KMS-11 (cell line): Measurements from ENCODE around the gene PLD1.

Experiments
- H2AFZ ChIP-seq: fragments of 200-600 bp; sonication (generic); 2 replicates; pipeline ENCODE4 v1.6.1; 2016; ENCODE audit warnings: antibody characterized with exemption, mixed run types, low read depth
- H3K27ac ChIP-seq: fragments of 200-600 bp; sonication (generic); 2 replicates; pipeline ENCODE4 v1.6.1; 2016; ENCODE audit warnings: mild to moderate bottlenecking, mixed run types
- H3K27me3 ChIP-seq: fragments of 200-600 bp; sonication (generic); 2 replicates; pipeline ENCODE4 v1.6.1; 2017; ENCODE audit warnings: mild to moderate bottlenecking, low read depth, mixed run types, moderate library complexity; ENCODE audit not compliant: insufficient read depth
- H3K36me3 ChIP-seq: fragments of 200-600 bp; sonication (generic); 2 replicates; pipeline ENCODE4 v1.6.1; 2017; ENCODE audit warnings: mild to moderate bottlenecking, mixed run types; ENCODE audit not compliant: insufficient read depth
- H3K4me1 ChIP-seq: fragments of 200-600 bp; sonication (generic); 2 replicates; pipeline ENCODE4 v1.6.1; 2016; ENCODE audit warnings: mild to moderate bottlenecking, low read depth, mixed run types; ENCODE audit not compliant: poor library complexity, severe bottlenecking
- H3K4me2 ChIP-seq: fragments of 200-600 bp; sonication (generic); 2 replicates; pipeline ENCODE4 v1.7.0; 2016; ENCODE audit warnings: mild to moderate bottlenecking, mixed run types
- H3K4me3 ChIP-seq: fragments of 200-600 bp; sonication (generic); IDR thresholded peaks from 2 replicates; pipeline ENCODE4 v1.6.1; 2017; ENCODE audit warnings: low read depth, low read length, mixed read lengths; ENCODE audit not compliant: insufficient read depth
- H3K79me2 ChIP-seq: fragments of 200-600 bp; sonication (generic); 2 replicates; pipeline ENCODE4 v1.6.1; 2016; ENCODE audit warnings: low read depth, mixed run types; ENCODE audit not compliant: insufficient read depth
- H3K9ac ChIP-seq: fragments of 200-600 bp; sonication (generic); 2 replicates; pipeline ENCODE4 v1.6.1; 2016; ENCODE audit warnings: mild to moderate bottlenecking, mixed run types
- H4K20me1 ChIP-seq: fragments of 200-600 bp; sonication (generic); 2 replicates; pipeline ENCODE4 v1.6.1; 2016; ENCODE audit warnings: mild to moderate bottlenecking, mixed run types; ENCODE audit not compliant: insufficient read depth
- CTCF ChIP-seq: fragments of 200-600 bp; sonication (generic); conservative IDR thresholded peaks from 2 replicates; pipeline ENCODE4 v1.6.1; 2017; ENCODE audit warnings: low read depth, mild to moderate bottlenecking, antibody characterized with exemption, low read length, moderate library complexity, mixed read lengths

PLD1 gene

GRCh38 chr3:171676601-171677175 is 133.6 kb downstream of the PLD1 start:
- TF ChIP-seq CTCF: no peak
- H3K27me3 ChIP-seq: no peaks in the 10 kb centered on the region
- H3K79me2 ChIP-seq: no peaks in the 10 kb centered on the region
- H2AFZ ChIP-seq: no peak overlapping the region
- H3K4me2 ChIP-seq: no peak overlapping the region
- no peak overlapping the region for H3K27ac ChIP-seq
- H3K9ac ChIP-seq: no peak overlapping the region
- no peaks in the 10 kb centered on the region for H4K20me1 ChIP-seq
- H3K4me3 ChIP-seq: no peak overlapping the region
- no peaks in the 10 kb centered on the region for H3K36me3 ChIP-seq
- no peaks in the 10 kb centered on the region for H3K4me1 ChIP-seq

- no peak overlapping the region for H2AFZ ChIP-seq
These were observed 136.3 kb downstream of the PLD1 start for GRCh38 chr3:171673951-171674350.

GRCh38 chr3:171672538-171672937 is 137.7 kb downstream of the PLD1 start:
- no peak for TF ChIP-seq CTCF
- H3K36me3 ChIP-seq: no peaks in the 10 kb centered on the region
- no peaks in the 10 kb centered on the region for H3K27me3 ChIP-seq
- H3K4me2 ChIP-seq: no peak overlapping the region
- no peak overlapping the region for H3K27ac ChIP-seq
- no peaks in the 10 kb centered on the region for H3K4me1 ChIP-seq
- H4K20me1 ChIP-seq: no peaks in the 10 kb centered on the region
- H3K9ac ChIP-seq: no peak overlapping the region
- H2AFZ ChIP-seq: no peak overlapping the region
- H3K79me2 ChIP-seq: no peaks in the 10 kb centered on the region
- H3K4me3 ChIP-seq: no peak overlapping the region

More at GRCh38 chr3:171673951-171674350, 136.3 kb downstream of the PLD1 start:
- Histone ChIP-seq H3K4me2 (no peak overlapping the region), H3K27ac (no peak overlapping the region), H3K27me3 (no peaks in the 10 kb centered on the region), H3K9ac (no peak overlapping the region), H3K4me3 (no peak overlapping the region), H4K20me1 (no peaks in the 10 kb centered on the region), H3K4me1 (no peaks in the 10 kb centered on the region), H3K36me3 (no peaks in the 10 kb centered on the region), H3K79me2 (no peaks in the 10 kb centered on the region)
- TF ChIP-seq CTCF: no peak

GRCh38 chr3:171672124-171672523 is 138.2 kb downstream of the PLD1 start:
- no peaks in the 10 kb centered on the region for H3K4me1 ChIP-seq
- no peaks in the 10 kb centered on the region for H4K20me1 ChIP-seq
- H3K79me2 ChIP-seq: no peaks in the 10 kb centered on the region
- no peak overlapping the region for H3K27ac ChIP-seq
- no peak overlapping the region for H3K4me3 ChIP-seq
- no peak overlapping the region for H3K9ac ChIP-seq
- no peak overlapping the region for H2AFZ ChIP-seq
- H3K27me3 ChIP-seq: no peaks in the 10 kb centered on the region
- TF ChIP-seq CTCF: no peak
- no peaks in the 10 kb centered on the region for H3K36me3 ChIP-seq
- no peak overlapping the region for H3K4me2 ChIP-seq
